ENCODE data around the gene GNAS. TPM values are rescaled to one million over a fixed set of nuclear protein-coding genes. Genes with fewer than 3 reads are reported as not detected.
A peak's percentile ranks its signal among the peaks of the same experiment; 100 is the strongest.

Gene GNAS
- total and polyA plus RNA-seq, 9 of the 15 experiments (the other 6 are each of a cell fraction or from before 2014, with no cell fraction given), result 128 to 648 (median 266) TPM

GRCh38 chr20:58878399-58878798 is 25.9 kb downstream of the GNAS start:
- ATAC-seq, result no peak
- no peak for DNase-seq (ENCODE audit: extremely low read depth in 1 of 4, low spot score in 3 of 4)
- in situ Hi-C loops (cut with MboI), result no loop called here

GRCh38 chr20:58880441-58880840 is 27.9 kb downstream of the GNAS start:
- no peak overlapping the region for H3K4me2 ChIP-seq (ENCODE audit: insufficient read depth, low read length)
- peaks cover 4 to 5% of the 10 kb centered on the region in 2 experiments; a peak in 3 of 5 replicates for H3K4me1 ChIP-seq (replicated peaks in 1 of 2; ENCODE audit: control insufficient read depth in 2 of 2, insufficient read depth in 2 of 2, low read length in 2 of 2)
- no peaks in the 10 kb centered on the region for H3K79me2 ChIP-seq (ENCODE audit: control insufficient read depth, insufficient read depth, low read length)
- no peak overlapping the region for H3K4me3 ChIP-seq
- no peaks in the 10 kb centered on the region for H3K36me3 ChIP-seq (ENCODE audit: control insufficient read depth, insufficient read depth, low read length)
- BruUV-seq (replicated peaks), result no TSS peak
- ChIA-PET CTCF (ENCODE audit: low intra/inter-chr PET ratio) (no interaction called here), POLR2A (interaction anchor here (0.6 to 1.2 kb wide), 2 partner anchors 60 to 167 kb away, joined by 3 read pairs; no protein-coding TSS in a partner anchor)
- no peaks in the 10 kb centered on the region for H3K9me3 ChIP-seq (replicated peaks; ENCODE audit: control insufficient read depth, insufficient read depth, low read depth, low read length)
- intact Hi-C loops (cut with micrococcal nuclease) (no loop called here), in situ Hi-C loops (cut with MboI) (no loop called here)
- TF ChIP-seq ZNF316 (IDR thresholded peaks at IDR 0.05) (0 out of 2 replicates have a peak, but pooled peaks have one; percentile 13), RHOXF2B (CRISPR knock-in tag; conservative IDR thresholded peaks at IDR 0.05) (no peak)
- no peaks in the 10 kb centered on the region for H4K20me1 ChIP-seq (replicated peaks; ENCODE audit: control insufficient read depth, insufficient read depth, low read length)
- H3K9me1 ChIP-seq (ENCODE audit: control insufficient read depth, insufficient read depth, low read length), result no peaks in the 10 kb centered on the region
- 0% methylated on average over 1 of the region's 1 CpG for WGBS (ENCODE audit: insufficient coverage, low coverage, missing lambda C conversion rate)
- no peaks in the 10 kb centered on the region; a peak in 1 of 5 replicates for H3K27me3 ChIP-seq (ENCODE audit: control insufficient read depth in 2 of 2, insufficient read depth in 2 of 2, low read length in 2 of 2)
- H3K9ac ChIP-seq (ENCODE audit: insufficient read depth in 1 of 2, low read depth in 2 of 2, low read length in 2 of 2), result no peak overlapping the region
- no peak for ATAC-seq
- no peak for DNase-seq (ENCODE audit: extremely low read depth in 1 of 4, low spot score in 3 of 4)
- no peak for FAIRE-seq
- no peak overlapping the region for H3K27ac ChIP-seq (ENCODE audit: extremely low read depth, low read depth, low read length)
- H2AFZ ChIP-seq (ENCODE audit: low read depth, low read length), result no peak overlapping the region

More at GRCh38 chr20:58878399-58878798, 25.9 kb downstream of the GNAS start:
- Histone ChIP-seq H3K4me2 (ENCODE audit: insufficient read depth, low read length) (no peak overlapping the region), H4K20me1 (replicated peaks; ENCODE audit: control insufficient read depth, insufficient read depth, low read length) (no peaks in the 10 kb centered on the region), H3K9me1 (ENCODE audit: control insufficient read depth, insufficient read depth, low read length) (no peaks in the 10 kb centered on the region), H3K79me2 (ENCODE audit: control insufficient read depth, insufficient read depth, low read length) (no peaks in the 10 kb centered on the region), H3K36me3 (ENCODE audit: control insufficient read depth, insufficient read depth, low read length) (no peaks in the 10 kb centered on the region), H3K9ac (ENCODE audit: insufficient read depth in 1 of 2, low read depth in 2 of 2, low read length in 2 of 2) (no peak overlapping the region), H3K4me1 (replicated peaks in 1 of 2; ENCODE audit: control insufficient read depth in 2 of 2, insufficient read depth in 2 of 2, low read length in 2 of 2) (peaks cover 4 to 8% of the 10 kb centered on the region in 2 experiments; a peak in 3 of 5 replicates), H3K4me3 (no peak overlapping the region), H3K27ac (ENCODE audit: extremely low read depth, low read depth, low read length) (no peak overlapping the region), H2AFZ (ENCODE audit: low read depth, low read length) (no peak overlapping the region), H3K9me3 (replicated peaks; ENCODE audit: control insufficient read depth, insufficient read depth, low read depth, low read length) (no peaks in the 10 kb centered on the region), H3K27me3 (ENCODE audit: control insufficient read depth in 2 of 2, insufficient read depth in 2 of 2, low read length in 2 of 2) (no peaks in the 10 kb centered on the region; a peak in 1 of 5 replicates)
- 47% methylated on average over 4 of the region's 4 CpGs for WGBS (ENCODE audit: insufficient coverage, low coverage, missing lambda C conversion rate)
- BruUV-seq (replicated peaks), result no TSS peak
- no peak for TF ChIP-seq BRF2 (IDR thresholded peaks at IDR 0.05; ENCODE audit: borderline replicate concordance, insufficient read depth, insufficient read length)
- TF ChIP-seq RBM15 (IDR thresholded peaks at IDR 0.05; ENCODE audit: insufficient read depth, low read length), result no peak
- TF ChIP-seq SP2 (IDR thresholded peaks at IDR 0.05; ENCODE audit: extremely low read depth, low read depth, low read length, poor library complexity, severe bottlenecking), result no peak
- 0 out of 2 replicates have a peak, but pooled peaks have one; percentile 7 for TF ChIP-seq ZNF316 (IDR thresholded peaks at IDR 0.05)
- ChIA-PET CTCF (ENCODE audit: low intra/inter-chr PET ratio) (interaction anchor here (0.6 kb wide), 1 partner anchor 344 kb away, joined by 3 read pairs; no protein-coding TSS in a partner anchor), POLR2A (no interaction called here)
- intact Hi-C loops (cut with micrococcal nuclease), result no loop called here
- no peak for FAIRE-seq
